Stimulated activated naive CD4-positive, alpha-beta T cell treated with Interleukin-2 at 50 U/mL for 16 hours (primary cell): ENCODE results near the gene RCBTB2.
"Not testable (repeated sequence)": the region's sequence is repeated elsewhere in the genome, so short reads cannot be mapped to it uniquely, and the experiment has no call there.

Source experiments
- DNase-seq: peaks from one replicate; lab custom pipeline; 2025; lab: John Stamatoyannopoulos, UW

The RCBTB2 gene

DNA sequence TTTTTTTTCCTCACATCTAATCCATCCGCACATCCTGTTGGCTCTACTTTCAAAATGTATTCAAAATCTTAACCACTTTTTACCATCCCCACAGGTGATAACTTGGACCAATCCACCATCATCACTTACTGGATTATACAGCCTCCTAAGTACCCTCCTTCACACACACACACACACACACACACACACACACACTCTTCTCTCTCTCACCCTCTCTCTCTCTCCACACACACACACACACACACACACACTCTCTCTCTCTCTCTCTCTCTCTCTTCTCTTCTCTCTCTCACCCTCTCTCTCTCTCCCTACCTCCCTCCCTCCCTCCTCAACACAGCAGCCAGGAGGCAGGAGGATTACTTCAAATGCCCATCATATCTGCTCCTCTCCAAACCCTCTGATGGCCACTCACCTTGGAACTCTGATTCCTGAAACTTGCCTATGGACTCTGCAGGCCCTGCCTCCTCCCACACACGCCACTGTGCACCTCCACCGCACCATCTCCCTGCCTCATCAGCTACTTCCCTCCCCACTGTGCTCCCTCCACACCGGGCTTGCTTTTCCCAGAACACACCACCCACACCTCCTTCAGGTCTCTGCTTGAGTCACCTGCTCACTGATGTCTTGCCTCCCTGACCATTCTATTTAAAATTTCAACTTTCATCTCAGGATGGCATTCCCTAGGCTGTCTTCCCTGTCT lies 39.7 kb downstream of the RCBTB2 start:
- no peak for DNase-seq

DNA sequence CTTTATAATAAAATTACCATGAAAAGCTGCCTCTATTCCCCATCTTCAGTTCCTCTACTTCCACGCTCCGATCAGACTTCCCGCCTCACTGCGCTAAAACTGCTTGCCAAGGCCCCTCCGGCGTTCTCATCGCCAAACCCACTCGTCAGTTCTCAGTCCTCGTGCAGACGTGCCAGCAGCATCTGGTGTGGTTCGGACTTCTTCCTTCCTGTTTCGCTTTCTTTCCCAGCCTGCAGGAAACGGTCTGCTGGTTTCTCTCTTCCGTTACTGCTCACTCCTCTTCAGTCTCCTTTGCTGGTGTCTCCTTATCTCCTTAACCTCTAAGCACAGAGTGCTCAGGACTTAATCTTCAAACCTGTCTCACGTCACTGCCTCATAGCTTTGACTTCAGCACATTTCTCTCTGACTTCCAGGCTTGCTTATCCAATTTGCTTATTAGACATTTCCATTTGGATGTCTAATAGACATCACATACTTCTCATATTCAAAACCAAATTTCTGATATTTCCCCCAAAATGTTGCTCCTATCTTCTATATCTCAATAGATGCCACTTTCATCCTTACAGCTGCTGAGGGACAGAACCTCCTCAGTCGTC lies 40.3 kb downstream of the RCBTB2 start:
- DNase-seq, result peak; percentile 60

DNA sequence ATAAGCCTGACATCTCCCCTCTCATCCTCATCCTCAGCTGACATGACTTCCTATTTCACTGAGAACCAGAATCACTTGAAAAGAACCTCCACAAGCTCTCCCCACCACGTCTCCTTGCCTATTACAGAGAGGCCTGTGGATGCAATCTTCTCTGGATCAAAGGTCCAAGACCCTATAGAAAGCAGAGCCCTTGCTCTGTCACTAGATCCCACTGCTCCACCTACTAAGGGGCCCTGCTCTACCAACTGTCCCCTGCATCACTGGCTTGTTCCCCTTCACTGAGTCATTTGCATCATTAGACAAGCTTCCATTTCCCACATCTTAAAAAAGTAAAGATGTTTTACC lies 40.8 kb downstream of the RCBTB2 start:
- no peak for DNase-seq

DNA sequence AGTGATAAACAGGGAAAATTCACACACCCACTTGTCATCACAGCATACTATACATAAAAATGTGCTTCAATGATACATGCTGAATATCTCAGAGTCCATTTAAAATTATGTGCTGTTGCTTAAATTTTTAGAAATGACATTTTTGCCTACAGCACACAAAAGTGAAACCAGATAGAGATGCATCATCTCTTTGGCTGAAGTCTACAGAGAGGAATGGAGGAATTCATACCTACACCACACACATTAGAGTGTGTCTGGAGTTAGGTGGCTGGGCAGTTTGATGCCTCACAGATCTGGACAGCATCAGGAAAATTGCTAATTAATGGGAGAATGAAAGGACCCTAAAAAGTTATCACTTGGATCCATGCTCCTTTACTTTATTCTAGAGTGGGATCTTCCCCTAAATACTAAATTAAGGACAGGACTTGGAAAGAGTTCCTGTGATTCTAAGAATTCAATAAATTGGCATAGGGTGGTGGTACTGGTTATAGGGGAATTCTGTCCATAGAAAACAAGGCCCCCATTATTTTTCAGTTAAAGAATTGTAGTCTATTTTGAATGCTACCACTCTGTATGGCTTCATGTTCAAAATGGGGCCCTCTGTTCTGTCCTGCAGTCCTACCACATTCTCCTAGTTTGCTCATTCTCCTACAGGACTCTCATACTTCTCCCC lies 41.3 kb downstream of the RCBTB2 start:
- DNase-seq, result no peak

DNA sequence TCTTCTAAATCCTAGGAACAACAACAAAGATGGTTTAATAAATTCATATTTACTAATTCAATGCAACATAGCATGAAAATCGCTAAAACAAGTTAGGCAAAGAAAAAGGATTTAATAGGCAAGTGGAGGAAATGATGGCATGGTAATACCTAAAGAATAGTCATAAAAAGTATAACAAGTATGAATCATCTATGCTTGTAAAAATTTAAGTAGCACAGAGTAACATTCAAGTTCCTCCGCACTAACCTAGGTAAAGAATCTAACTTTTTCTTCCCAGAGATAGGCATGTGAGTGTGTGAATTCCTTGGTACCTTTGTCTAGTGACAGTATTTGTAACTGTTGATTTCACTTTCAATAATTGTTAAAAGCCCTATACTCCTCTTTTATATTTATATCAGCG lies 42.6 kb downstream of the RCBTB2 start:
- no peak for DNase-seq

DNA sequence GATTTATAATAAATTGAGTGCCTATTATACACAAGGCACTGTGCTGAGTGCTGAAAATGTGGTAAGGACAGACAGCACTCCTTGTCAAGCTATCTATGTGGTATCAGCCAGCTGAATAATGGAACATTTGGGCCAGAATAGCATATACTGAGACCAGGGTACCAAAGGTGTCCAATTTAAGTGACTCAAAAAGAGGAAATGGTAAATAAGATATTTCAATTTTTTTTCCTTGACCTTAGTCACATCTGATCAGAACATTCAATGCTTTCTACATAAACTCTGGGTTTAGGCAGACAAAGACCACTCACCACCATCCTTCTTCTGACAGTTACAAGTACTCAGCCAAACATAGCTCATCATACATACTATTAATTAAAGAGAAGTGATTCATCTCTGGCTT lies 43.2 kb downstream of the RCBTB2 start:
- DNase-seq, result no peak

DNA sequence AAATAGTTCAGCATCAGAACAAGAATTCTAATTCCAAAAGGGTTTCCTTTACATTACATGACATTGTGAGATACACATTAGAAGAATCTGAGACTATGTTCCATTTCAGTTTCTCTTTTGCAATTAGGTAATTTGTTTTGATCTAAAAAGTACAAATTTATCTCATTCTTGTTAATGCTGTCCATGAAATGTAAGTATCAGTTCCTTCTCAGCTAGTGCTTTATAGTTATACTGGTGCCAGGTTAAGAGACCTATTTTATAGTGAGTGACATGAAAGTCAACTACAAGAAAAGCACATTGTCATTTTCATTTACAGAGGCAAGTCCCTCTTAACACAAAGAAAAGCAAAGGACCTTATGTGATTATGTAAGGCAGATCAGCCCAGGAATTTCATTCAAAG lies 43.9 kb downstream of the RCBTB2 start:
- DNase-seq, result no peak

DNA sequence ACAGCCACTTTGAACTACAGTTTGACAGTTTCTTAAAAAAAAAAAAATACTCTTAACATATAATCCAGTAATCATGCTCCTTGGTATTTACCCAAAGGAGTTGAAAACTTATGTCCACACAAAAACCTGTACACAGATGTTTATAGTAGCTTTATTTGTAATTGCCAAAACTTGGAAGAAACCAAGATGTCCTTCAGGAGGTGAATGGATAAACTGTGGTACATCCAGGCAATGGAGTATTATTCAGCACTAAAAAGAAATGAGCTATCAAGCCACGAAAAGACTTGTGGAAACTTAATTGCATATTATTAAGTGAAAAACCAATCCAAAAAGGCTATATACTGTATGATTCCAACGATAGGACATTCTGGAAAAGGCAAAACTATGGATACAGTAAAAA lies 44.9 kb downstream of the RCBTB2 start:
- no peak for DNase-seq

DNA sequence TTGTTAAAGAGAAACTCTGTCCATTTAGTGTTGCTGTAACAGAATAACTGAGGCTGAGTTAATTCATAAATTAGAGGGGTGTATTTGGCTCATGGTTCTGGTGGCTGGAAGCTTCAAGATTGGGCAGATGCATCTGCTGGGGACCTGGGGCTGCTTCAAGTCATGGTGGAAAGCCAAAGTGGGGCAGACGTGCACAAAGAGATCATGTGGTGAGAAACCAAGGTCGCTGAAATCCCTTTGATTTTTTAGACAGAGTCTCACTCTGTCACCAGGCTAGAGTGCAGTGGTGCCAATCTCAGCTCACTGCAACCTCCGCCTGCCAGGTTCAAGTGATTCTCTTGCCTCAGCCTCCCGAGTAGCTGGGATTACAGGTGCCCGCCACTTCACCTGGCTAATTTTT lies 46.0 kb downstream of the RCBTB2 start:
- no peak for DNase-seq

DNA sequence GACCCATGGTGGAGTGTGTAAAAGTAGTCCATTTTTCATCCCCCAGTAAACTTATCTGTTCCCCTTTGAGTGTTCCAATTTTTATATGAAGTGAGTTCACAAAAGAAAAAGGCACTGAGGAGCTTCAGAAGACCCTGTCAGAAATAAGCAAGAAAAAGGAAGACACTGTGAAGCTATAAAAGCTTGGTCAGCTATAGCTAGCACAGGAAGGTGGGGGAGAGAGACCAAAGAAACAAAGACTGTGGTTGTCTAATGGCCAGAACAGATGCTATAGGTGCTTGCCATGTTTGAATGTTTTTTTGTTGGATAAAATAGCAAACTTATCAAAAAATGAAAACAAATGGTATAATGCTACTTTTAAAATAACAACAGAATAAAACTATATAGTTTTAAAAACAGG lies 46.5 kb downstream of the RCBTB2 start:
- no peak for DNase-seq

DNA sequence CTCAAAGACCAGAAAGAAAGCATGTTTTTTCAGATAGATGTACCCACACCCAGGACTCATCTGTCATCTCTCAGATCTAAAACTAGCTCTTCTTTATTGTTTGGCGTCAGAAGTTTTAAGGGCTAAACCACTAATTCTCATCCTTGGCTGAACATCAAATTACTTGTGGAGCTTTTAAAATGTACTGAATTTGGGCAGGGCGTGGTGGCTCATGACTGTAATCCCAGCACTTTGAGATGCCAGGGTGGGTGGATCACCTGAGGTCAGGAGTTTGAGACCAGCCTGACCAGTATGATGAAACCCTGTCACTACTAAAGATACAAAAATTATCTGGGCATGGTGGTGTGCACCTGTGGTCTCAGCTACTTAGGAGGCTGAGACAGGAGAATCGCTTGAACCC lies 47.4 kb downstream of the RCBTB2 start:
- DNase-seq, result no peak

DNA sequence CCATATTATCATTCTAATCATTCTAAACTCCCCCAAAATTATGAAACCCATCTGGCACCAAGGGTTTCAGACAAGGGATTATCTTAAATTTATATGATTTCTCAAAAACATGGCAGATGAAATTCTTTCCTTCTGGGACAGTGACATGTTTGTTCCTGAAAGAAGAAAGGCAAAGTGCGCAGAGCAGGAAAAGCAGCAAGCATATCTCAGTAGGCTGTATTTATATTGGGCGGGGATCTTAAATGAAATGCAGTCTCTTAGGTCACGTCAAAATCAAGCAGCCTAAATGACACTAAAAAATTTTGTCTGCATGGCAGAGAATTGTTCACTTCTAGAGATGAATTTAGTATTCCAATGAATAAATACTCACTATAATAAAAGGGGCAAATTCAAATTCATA lies 49.3 kb downstream of the RCBTB2 start:
- no peak for DNase-seq

DNA sequence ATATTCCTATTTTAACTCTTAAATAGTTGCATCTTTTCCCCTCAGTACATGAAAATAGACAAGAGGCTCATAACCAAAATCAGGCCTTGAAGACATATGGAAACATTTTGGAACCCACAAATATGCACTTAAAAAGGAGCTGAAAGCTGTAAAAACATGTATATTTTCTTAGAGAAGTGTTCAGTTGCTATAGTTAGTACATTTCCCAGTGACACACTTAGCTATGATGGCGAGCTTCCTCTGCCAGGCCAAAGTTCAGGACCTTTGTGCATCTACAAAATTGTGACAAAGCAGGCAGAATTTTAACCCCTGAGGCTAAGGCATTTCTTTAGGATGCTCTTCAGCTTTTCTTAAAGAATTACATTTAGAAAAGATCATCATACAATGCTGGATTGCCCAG lies 54.5 kb downstream of the RCBTB2 start:
- no peak for DNase-seq

DNA sequence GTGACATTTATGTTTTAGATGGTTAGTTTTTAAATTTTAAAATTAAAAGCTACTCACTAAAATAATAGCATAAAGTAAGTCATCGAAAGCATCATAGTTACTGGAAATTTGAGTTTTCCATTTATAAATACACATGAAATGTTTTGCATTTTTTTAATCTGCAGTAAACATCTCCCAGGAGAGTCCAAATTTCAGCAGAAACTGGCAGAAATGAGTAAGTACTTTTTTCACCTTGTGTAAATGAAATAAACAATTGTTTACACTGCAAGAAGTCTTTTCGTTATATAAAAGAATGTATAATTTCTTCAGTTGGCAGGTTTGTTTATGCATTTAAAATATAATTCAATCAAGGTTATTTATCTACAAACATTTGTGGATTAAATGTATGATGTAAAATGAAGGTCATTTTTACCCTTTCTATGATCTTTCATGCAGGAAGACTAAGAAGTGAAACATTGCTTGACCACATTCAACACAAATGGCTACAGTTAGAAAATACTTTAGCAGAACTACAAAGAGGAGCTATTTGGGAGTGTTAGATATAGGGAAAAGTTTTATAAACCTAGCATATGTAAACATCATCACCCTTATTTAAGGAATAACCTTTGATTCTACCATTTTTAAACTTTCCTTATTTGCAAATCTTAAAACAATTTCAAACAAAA lies 55.6 kb downstream of the RCBTB2 start:
- DNase-seq, result no peak

DNA sequence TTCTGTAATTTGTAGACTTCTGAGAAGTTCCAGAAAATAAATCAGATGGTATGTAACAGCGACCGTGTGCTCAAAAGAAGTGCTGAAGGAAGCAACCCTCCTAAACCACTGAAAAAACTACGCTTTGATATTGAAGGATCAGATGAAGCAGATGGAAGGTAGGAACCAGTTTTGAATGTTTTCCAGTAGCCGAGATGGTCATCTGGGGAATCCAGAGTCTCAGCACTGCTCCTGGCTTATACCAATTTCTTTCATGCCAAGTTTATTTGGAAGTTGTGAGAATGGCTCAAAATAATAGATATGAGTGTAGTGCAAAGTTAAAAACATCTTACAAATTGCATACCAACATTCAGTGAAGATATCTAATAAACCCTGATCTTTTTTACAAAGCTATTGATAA lies 56.2 kb downstream of the RCBTB2 start:
- no peak for DNase-seq

DNA sequence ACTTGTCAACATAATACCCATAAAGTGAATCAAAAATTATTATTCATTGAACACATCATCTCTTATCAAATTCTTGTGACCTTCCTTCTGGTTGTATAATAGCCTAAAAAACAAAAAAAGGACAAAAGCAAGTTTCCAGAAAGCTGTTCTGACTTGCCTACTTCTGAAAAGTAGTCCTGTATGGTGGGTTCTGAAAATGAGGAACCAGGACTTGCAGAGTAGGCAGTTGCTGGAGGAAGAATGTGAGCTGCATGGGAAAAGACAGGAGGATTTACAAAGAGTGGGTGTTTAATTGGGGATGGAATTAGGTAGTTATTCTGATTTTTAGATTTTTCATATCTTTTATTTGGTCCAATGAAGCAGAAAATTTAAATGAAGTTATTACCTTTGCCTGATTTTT lies 56.7 kb downstream of the RCBTB2 start:
- DNase-seq, result no peak

DNA sequence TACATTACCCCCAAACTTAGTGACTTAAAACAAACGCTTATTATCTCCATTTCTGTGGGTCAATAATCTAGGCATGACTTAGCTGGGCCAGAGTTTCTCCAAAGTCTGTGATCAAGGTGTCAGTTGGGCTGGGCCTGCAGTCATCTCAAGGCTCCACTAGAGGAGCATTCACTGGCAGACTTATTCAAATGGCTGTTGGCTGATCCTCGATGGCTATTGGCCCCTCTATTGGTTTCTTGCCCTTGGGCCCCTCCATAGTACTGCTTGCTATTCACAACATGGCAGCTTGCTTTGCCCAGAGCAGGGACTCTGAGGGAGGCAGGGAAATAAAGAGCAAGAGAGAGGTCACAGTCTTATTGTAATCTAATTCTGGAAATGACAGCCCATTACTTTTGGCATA lies 57.6 kb downstream of the RCBTB2 start:
- no peak for DNase-seq

DNA sequence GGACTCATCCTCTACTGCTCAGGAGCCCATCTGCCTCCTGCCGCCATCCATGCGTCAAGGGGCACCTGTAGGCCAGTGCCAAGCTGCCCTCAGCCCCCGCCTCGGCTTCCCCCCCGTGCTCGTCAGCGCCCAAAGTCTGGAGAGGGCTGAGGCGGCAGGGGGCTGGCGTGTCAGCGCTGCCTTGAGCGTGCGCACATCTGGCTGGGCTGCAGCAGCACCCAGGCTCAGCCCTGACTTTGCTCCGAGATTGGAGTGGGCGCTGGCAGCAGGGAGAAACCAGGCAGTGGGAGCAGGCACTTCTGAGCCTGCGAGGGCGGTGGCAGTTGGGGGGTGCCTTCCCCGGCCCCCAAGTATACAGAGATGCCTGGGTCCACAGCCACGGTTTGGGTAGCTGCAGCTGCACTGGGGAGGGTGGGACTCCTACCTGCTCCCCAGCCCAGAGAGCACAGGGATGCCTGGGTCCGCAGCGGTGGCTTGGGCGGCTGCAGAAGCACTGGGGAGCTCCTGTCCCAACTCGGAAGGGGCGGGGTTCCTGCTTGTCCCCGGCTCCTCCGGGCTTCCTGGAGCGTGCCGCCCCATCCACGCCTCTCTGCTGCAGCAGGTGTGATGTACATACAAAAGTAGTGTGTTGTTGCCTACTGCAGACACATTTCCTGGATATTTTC lies 75.2 kb downstream of the RCBTB2 start:
- DNase-seq, result no peak

DNA sequence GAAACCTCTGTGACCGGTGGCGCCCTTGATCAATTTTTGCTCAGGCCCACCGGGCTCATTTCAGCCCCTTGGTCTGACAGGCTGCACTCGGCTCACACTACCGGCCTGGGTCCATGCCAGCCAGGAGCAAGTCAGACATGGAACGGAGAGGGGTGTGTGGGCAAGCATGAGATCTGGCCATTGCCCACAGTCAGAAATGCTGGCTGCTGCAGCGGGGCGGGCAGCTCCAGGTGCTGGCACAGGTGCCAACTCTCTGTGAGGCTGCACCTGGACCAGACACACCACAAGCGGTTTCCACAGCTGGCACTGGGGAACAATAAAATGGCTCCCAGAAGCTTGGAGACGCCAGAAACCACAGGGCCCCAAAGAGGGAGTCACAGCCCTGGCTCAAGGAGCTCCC lies 76.3 kb downstream of the RCBTB2 start:
- no peak for DNase-seq

DNA sequence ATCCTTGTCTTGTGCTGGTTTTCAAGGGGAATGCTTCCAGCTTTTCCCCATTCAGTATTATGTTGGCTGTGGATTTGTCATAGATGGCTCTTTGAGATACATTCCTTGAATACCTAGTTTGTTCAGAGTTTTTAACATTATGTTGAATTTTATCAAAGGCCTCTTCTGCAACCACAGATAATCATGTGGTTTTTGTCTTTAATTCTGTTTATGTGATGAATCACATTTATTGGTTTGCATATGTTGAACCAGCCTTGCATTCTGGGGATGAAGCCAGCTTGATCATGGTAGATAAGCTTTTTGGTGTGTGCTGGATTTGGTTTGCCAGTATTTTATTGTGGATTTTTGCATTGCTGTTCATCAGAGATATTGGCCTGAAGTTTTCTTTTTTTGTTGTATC lies 81.7 kb downstream of the RCBTB2 start:
- DNase-seq, result not testable (repeated sequence)

DNA sequence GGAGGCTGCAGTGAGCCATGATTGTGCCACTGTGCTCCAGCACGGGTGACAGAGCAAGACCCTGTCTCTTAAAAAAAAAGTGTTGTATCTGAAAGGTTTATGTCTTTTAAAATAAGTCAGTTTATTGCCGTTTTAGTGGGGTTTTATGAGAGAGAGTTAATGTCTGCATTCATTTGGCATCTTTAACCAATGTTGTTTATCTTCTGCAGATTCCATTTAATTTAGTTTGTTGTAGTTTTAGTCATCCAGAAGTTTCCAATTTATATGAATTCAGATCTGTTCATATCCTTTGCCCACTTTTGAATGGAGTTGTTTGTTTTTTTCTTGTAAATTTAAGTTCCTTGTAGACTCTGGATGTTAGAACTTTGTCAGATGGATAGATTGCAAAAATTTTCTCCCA lies 83.2 kb downstream of the RCBTB2 start:
- no peak for DNase-seq

DNA sequence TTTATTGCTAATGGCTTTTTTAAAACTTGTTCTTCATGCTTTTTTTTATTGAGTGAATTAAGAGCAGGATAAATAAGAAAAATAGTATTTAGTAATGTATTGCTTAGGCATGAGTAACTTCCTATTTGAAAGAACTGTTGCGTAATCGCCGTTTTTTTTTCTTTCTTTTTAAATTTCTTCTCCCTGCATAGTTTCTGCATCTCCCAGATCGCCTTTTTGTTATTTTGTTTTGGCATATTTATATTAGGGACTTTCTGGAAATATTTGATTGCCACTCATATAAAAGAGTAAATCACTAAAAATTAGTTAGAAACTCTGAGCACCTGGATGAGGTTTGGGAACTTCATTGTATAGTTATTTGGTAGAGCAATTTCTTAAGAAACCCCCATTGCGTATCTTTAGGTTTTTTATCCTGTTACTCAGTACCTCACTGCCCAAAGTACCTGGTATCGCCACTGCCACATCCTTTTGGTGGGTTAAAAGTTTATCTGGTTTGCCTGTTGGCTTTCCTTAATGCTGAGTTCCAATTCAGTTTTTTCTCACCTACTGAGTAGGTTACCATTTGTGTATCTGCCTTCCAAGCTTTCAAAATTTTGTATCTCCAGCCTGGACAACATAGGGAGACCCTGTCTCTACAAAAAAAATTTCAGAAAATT lies 83.8 kb downstream of the RCBTB2 start:
- DNase-seq, result no peak
